Erythroblast (primary cell): ENCODE measurements around the gene PIEZO2.

ENCODE experiments used
- GATA1 ChIP-seq: IDR thresholded peaks from 2 replicates; pipeline ENCODE4 v1.6.1; 2011; ENCODE audit warnings: low read depth, mild to moderate bottlenecking, control low read depth, low read length, moderate library complexity
- POLR2A ChIP-seq: IDR thresholded peaks from 2 replicates; pipeline ENCODE4 v1.6.1; 2011; ENCODE audit warnings: mild to moderate bottlenecking, low read length

GRCh38 chr18:10985689-10986088 lies 163.7 kb downstream of the PIEZO2 start:
- TF ChIP-seq POLR2A (no peak), GATA1 (no peak)
